Fibroblast of the aortic adventitia (primary cell): ENCODE results near the gene PLD3. TPM values are rescaled to one million over a fixed set of nuclear protein-coding genes. Genes with fewer than 3 reads are reported as not detected.

Experiments used
- DNase-seq: peaks from one replicate; pipeline ENCODE4 v3.0.0-alpha.2; 2010; ENCODE audit warnings: low read depth
- H3K4me3 ChIP-seq: 2 replicates; pipeline ENCODE4 v1.5.1; 2011; ENCODE audit warnings: low read depth, mild to moderate bottlenecking, control low read depth, low read length, moderate library complexity
- CTCF ChIP-seq: IDR thresholded peaks from 2 replicates; pipeline ENCODE4 v1.5.1; 2011; ENCODE audit warnings: mild to moderate bottlenecking, low read length, control low read depth, inconsistent platforms; ENCODE audit not compliant: insufficient read depth
- total RNA-seq: library from RNA; depleted of rRNA; stranded (reverse); fragments of >200 nt; gene quantifications from 2 replicates; pipeline ENCODE4 v1.2.3, GENCODE V29; 2012; ENCODE audit warnings: low replicate concordance

Gene PLD3
- total RNA-seq, 1 donor, result 252 TPM

- DNase-seq, result no peak
- TF ChIP-seq CTCF, result no peak
- no peak overlapping the region for H3K4me3 ChIP-seq
These were observed 38.8 kb upstream of the PLD3 start for GRCh38 chr19:40309666-40310065.

DNA sequence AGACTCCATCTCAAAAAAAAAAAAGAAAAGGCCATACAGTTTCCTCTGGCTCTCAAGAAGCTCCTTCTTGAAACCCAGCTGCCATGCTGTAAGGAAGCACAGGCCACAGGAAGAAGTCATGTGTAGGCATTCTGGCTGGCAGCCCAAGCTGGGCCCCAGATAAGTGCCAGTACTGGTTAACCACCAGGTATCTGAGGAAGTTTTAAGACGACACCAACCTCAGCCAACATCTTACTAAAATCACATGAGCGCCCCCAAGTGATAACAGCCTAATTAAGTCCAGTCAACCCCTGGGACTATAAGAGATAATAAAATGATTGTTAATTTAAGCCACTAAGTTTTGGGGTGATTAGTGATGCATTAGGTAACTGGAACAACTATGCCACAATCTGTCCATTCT, 36.0 kb upstream of the PLD3 start:
- no peak overlapping the region for H3K4me3 ChIP-seq
- no peak for TF ChIP-seq CTCF
- DNase-seq, result no peak

GRCh38 chr19:40313229-40313983, 35.1 kb upstream of the PLD3 start:
- TF ChIP-seq CTCF, result no peak
- H3K4me3 ChIP-seq, result no peak overlapping the region
- DNase-seq, result no peak

- H3K4me3 ChIP-seq, result no peak overlapping the region
- no peak for TF ChIP-seq CTCF
- DNase-seq, result no peak
These were observed 33.8 kb upstream of the PLD3 start for GRCh38 chr19:40314656-40315055.

DNA sequence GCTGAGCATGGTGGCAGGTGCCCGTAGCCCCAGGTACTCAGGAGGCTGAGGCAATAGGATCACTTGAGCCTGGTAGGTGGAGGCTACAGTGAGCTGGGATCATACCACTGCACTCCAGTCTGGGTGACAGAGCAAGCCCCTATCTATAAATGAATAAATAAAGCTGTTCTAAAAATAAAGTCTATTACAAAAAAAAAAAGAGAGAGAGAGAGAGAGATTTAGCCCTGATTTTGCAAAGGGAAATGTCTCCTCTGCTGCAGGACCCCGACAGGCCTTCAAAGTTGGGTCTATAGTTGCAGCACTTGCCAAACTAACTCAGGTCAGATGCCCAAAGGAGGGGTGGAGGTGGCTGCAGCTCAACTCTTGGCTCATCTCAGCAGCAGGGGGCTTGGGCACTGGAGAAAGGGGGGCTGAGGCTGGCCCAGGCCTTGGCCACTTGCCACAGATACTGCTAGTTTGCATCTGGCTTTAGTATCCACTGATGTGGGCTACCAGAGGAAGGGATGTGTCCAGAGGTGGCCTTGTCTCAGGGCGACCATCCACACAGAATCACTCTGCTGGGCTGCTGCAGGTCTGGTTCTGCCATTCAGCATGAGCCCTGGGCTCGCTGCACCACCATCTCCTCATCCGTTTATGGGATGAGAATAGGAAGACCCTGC, 32.6 kb upstream of the PLD3 start:
- H3K4me3 ChIP-seq, result no peak overlapping the region
- DNase-seq, result no peak
- no peak for TF ChIP-seq CTCF

DNA sequence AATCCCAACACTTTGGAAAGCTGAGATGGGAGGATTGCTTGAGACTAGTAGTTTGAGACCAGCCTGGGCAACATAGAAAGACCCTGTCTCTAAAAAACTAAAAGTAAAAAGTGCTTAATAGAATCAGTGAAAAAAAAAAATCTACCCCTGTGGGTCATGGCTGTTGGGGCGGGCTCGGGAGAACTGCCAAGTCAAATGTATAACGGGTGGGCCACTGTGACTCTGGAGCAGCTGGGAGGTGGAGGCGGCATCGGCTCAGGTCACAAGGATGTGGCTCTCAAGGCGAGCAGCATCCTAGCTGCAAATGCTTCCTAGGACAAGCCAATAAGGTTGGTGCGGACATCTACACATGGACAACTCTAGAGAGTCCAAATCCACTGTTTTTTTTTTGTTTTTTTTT, 31.2 kb upstream of the PLD3 start:
- no peak for DNase-seq
- no peak overlapping the region for H3K4me3 ChIP-seq
- TF ChIP-seq CTCF, result no peak
